ENCODE data around the gene CRAMP1. TPM values are rescaled to one million over a fixed set of nuclear protein-coding genes. Genes with fewer than 3 reads are reported as not detected.

Gene CRAMP1
- total RNA-seq, 4 donors from 2014 or later: 7.6 to 11.7 (median 9.8) TPM

GRCh38 chr16:1596516-1596915 lies 15.6 kb upstream of the CRAMP1 start:
- ATAC-seq (ENCODE audit: low FRiP score) (no peak), DNase-seq (ENCODE audit: low spot score) (no peak)
- no peak for TF ChIP-seq CTCF (IDR thresholded peaks at IDR 0.05)

- no peak for DNase-seq (ENCODE audit: low spot score)
- ATAC-seq (ENCODE audit: low FRiP score): no peak
- no peak for TF ChIP-seq CTCF (IDR thresholded peaks at IDR 0.05)
Observed at GRCh38 chr16:1597154-1597553, 15.0 kb upstream of the CRAMP1 start.

GRCh38 chr16:1601031-1601430 lies 11.1 kb upstream of the CRAMP1 start:
- DNase-seq (ENCODE audit: low spot score) (no peak), ATAC-seq (ENCODE audit: low FRiP score) (no peak)
- no peak for TF ChIP-seq CTCF (IDR thresholded peaks at IDR 0.05)

- DNase-seq (ENCODE audit: low spot score) (no peak), ATAC-seq (ENCODE audit: low FRiP score) (no peak)
- TF ChIP-seq CTCF (IDR thresholded peaks at IDR 0.05): no peak
Observed at GRCh38 chr16:1601489-1601888, 10.7 kb upstream of the CRAMP1 start.

GRCh38 chr16:1602285-1602684 lies 9.9 kb upstream of the CRAMP1 start:
- DNase-seq (ENCODE audit: low spot score) (no peak), ATAC-seq (ENCODE audit: low FRiP score) (no peak)
- no peak for TF ChIP-seq CTCF (IDR thresholded peaks at IDR 0.05)

- ATAC-seq (ENCODE audit: low FRiP score): no peak
- DNase-seq (ENCODE audit: low spot score): no peak
- TF ChIP-seq CTCF (IDR thresholded peaks at IDR 0.05): no peak
Observed at GRCh38 chr16:1606774-1607173, 5.4 kb upstream of the CRAMP1 start.

- no peak for TF ChIP-seq CTCF (IDR thresholded peaks at IDR 0.05)
- DNase-seq (ENCODE audit: low spot score) (no peak), ATAC-seq (ENCODE audit: low FRiP score) (no peak)
Observed at GRCh38 chr16:1607971-1608370, 4.2 kb upstream of the CRAMP1 start.

Data from omental fat pad (tissue), 4 donors.